ENCODE results near the gene NKD1. TPM values are rescaled to one million over a fixed set of nuclear protein-coding genes. Genes with fewer than 3 reads are reported as not detected.

Gene NKD1
- total RNA-seq, 1 donor from 2014 or later, result 1.9 TPM

DNA sequence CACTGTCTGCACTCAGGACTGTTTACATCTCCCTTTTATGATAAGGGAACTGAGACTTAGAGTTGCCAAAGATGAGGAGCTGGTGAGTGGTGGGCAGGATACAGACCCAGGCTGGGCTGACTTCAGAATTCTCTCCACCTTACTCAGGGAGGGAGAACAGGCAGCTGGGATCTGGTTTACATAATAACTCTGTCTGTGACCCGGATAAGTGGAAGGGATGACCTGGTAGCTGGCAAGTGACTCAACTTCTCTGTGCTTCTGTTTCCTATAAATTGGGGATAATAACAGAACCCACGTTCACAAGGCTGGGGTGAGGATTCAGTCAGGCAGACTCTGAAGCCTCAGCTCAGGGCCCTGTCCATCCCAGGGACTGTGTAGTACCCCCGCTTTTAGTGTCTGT, 130.3 kb downstream of the NKD1 start:
- no peak for ATAC-seq

DNA sequence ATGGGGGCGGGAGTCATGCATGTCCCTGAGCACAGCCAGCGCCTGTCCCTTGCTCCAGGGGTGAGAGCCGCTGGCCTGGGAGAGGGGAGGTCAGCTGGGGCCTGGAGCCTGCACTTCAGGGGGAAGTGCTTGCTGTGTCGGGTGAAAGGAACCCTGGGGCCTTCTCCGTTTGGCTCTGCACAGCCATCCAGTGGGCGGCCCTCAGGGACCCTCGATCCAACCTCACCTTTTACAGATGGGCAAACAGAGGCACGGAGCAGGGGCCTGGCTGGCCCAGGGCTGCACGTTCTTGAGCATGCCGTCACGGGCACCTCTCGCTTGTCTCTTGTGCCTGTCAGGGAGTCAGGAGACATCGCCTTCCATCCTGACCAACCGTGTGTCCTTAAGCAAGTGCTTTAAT, 131.1 kb downstream of the NKD1 start:
- ATAC-seq, result no peak

DNA sequence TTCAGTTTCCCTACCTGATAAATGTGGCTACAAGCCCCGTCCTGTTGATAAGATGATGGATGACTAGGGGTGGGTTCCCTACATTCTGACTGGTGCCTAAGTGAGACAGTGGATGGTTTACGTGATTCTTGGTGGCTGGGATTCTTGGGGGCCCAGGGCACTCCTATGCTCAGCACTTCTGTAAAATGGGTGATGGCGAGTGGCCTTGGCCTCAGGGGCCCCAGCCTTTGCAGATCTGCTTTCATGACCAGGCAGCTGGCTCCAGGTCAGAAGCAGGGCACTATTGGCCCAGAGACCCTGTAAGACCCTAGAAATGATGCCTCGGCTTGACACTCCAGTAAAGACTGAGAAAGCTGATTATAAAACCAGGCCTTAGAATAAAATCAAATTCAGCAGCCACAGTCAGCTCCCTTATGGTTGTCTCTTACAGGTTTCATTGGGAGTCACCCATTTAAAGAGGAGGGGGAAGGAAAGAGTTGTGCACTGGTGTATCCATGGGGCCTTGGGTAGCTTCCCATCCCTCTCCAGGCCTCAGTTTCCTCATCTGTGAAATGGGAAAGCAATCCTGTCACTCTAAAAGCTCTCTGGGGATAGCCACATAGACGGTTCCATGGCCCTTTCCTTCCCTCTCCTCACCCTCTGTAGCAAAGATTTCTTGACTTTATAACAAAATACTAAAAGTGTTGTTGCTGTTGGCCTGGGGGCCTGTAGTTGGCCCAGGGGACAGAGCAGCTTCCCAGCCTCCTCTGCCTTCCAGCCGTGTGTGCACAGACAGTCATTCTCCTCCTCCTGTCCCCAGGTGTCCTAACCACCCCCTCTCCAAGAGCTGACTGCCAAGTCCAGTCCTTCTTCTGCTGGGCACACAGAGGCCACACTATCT, 131.7 kb downstream of the NKD1 start:
- no peak for ATAC-seq

DNA sequence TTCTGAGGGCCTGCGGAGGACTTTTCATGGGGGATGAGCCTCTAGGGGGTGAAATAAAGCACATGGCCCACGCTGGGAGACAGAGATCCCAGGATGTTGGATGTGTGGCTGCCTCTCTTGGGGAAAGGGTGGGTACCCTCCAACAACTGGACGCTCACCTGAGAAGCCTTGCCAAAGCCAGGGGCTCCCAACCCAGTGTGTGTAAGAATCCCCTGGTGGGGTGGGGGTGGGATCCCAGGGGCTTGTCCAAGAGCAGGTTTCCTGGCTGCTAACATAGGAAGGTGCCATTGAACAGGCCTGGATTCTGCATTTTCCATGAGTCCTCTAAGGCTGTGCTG, 132.3 kb downstream of the NKD1 start:
- no peak for ATAC-seq

DNA sequence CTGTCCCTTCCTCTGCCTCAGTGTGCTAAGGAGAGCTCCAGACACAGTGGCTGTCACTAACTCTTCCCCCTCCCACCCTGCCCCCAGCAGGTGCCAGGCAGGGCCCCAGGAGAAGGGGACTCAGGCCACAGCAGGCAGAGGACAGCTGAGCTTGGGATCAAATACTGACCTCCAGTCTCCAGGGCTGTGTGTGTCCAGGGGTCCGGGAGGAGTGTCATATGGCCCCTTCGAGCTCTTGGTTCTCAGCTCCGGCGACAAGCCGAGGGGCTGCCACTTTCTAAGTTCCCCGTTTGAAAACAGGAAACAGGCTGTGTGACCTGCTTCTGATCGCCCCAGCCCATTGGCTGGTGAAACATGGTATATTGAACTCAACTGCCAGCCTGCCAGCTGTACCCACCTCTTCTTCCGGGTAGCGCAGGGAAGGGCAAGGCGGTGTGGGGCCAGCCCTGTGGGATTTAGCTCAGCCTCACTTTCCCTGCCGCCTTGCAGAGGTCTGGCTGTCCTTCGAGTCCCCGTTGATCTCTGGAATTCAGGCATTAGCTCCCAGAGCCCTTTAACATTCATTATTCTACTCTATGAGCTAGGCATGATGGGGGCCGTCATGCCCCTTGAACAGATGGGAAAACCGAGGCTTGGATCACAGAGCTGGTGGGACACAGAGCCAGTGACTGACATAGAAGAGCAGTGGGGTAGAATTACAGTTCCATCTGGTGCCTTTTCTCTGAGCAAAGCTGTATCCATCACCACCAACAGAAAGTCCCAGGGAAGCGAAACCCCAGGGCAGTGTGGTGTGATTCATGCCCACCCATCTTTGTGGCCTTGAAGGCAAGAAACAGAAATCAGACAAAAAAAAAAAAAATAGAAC, 133.1 kb downstream of the NKD1 start, which contains the start of gene SNX20:
TSS of gene SNX20 (minus strand) at position 292 of the 865 bp plus-strand sequence. CDS start 3,786 bp downstream, outside the sequence.
- ATAC-seq, result peak; percentile 17

DNA sequence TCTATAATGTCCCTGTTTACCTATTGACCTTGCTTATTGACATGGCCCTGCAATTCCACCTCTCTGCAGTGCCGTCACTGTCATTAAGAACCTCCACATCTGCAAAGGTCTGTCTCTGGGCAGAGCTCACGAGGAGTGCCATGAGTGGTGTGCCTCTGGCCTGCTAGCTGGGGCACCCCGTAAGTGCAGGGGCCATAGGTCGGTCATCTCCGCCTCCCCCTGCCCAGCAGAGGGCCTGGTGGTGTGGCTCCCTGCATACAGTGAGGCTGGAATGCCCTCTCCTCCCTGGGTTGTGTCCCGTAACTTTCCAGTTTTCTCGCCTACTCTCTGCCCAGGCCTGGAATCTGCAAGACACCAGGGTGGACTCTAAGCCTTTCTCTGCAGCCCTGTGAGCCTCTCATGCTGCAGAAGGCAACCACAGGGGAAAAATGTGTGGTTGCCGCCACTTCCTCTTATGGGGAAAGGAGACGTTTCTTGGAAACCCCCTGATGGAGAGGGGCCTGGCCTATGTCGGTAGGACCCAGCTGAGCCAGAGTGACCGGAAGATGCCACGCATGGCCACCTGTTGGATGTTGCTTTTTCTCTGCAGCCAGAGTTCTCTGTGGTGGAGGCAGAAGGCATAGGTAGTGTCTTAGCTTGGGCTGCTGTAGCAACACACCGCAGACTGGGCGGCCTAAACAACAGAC, 135.6 kb downstream of the NKD1 start:
- ATAC-seq, result peak; percentile 7

DNA sequence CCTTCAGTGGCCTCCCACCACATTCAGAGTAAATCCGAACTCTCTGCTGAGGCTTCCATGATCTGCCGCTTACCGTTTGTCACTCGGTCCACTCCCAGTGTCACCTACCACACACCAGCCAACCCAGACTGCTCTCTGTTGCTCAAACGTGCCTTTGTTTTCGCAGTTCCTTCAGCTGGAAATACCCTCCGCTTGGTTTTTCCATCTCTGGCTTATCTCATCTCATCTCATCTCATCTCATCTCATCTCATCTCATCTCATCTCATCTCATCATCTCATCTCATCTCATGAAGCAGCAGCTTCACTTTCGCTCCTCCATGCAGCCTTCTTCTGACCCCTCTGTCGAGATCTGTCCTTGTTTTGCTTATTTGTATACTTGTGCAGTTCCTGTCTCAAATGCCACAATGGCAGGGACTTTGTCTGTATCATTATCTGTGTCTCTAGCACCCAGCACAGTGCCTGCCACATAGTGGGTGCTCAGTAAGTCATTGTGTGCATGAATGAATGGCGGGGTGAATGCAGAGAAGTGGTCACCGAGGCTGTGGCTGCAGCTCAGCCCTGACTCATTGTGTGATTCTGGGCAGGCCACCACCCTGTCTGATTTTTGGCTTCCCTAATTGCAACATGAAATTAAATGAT, 136.7 kb downstream of the NKD1 start:
- ATAC-seq, result peak; percentile 47

DNA sequence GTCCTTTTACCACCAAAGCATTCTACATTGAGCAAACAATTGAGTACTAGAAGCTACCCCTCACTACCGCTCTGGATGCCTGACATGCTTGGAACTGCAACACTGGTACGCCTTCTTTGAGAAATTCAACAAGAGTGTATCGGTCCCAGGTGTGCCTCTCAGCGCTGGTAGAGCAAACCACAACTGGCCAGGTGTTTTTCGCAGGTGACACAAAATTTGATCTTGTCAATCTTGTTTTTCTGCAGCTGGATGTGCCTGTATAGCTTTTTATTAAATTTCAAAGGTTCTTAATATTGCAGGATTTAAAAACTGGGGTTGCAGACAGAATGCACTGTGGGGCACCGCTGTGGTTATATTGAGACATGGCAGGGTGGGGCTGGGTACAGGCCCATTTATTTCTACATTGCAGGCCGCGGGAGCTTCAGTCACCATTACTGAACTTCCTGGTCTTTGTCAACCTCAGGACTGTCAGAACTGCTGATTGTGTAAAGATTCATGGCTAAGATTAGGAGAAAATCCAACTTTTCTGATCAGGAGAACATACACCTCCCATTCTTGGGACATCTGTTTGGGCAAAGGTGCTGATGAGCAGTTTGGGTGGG, 137.4 kb downstream of the NKD1 start:
- peak; percentile 78 for ATAC-seq

DNA sequence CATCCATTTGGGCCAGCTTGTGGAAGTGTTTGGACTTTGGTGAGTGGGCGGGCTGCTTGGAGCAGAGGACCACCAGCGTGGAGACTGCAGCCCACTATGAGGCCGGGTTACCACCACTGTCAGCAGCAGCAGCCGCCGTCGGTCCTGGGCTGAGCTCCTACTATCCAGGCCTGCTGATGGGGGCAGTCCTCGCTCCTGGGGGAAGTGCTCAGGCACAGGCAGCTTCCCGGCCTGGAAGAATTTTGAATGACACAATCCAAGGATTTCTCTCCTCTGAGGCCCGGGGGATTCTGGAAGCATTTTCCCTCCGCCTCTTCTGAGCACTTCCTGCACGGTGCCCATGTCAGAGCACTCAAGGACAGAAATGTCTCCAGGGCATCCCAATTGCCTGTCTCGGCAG, 139.9 kb downstream of the NKD1 start:
- ATAC-seq, result no peak

DNA sequence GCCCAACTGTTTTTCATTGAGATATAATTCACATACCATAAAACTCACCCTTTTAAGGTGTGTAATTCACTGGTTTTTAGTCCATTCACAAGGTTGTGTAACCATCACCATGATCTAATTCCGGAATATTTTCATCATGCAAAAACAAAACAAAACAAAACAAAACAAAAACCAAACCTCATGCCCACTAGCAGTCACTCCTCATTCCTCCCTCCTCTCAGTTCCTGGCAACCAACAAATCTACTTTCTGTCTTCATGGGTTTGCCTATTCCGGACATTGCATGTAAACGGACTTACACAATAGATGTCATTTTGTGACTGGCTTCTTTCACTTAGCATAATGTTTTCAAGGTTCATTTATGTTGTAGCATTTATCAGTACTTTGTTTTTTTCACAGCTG, 140.7 kb downstream of the NKD1 start:
- no peak for ATAC-seq

DNA sequence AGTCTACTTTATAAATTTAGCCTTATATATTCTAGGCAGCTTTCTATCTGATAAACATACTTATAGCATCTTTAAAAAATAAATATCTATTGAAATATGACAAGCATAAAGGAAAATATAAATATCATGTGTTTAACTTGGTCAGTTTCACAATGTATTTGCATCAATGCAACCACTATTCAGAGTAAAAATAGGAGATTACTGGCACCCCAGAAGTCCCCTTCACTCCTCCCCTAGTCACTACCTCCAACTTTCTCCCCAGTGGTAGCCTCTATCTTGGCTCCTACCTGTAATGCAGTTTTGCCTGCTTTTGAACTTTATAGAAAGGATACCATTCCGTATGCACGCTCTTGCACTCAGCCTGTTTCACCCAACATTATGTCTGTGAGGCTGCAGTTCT, 142.0 kb downstream of the NKD1 start:
- ATAC-seq, result no peak

DNA sequence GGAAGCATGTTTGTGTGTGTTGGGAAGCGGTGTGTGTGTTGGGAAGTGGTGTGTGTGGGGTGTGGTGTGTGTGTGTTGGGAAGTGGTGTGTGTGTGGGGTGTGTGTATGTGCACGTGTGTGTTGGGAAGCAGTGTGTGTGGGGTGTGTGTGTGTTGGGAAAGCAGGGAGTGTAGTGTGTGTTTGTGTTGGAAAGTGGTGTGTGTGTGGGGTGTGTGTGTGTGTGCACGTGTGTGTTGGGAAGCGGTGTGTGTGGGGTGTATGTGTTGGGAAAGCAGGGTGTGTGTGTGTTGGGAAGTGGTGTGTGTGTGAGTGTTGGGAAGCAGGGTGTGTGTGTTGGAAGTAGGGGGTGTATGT, 144.4 kb downstream of the NKD1 start:
- no peak for ATAC-seq

DNA sequence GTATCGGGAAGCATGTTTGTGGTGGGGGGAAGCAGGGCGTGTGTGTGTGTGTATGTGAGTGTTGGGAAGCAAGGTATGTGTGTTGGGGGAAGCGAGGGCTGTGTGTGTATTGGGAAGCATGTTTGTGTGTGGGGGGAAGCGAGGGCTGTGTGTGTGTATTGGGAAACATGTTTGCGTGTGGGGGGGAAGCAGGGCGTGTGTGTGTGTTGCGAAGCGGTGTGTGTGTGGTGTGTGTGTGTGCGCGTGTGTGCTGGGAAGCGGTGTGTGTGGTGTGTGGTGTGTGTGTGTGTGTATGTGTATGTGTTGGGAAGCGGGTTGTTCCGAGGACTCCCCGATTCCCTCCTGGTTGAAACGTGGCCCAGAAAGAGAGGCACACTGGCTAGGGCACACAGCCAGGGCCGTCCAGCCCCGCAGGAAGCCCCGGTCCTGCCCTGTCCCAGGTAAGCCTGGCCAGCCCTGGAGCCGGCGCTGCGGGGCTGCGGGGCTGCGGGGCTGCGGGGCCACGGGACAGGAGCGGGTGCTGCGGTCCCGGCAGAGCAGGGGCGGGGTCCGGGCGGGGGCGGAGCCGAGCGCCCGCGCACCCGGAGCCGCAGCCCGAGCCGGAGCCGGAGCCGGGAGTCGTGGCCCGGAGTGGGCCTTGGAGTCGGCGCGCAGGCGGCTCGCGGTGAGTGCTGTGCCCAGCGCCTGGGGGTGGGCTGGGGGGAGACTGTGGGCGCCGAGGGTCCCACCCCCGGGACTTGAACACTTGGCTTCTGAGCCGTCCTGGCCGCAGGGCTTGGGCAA, 145.0 kb downstream of the NKD1 start, which contains the start of gene NOD2:
TSS of gene NOD2 (plus strand) at position 608 of the 783 bp plus-strand sequence. CDS start 5,890 bp downstream, outside the sequence.
- peak; percentile 40 for ATAC-seq

DNA sequence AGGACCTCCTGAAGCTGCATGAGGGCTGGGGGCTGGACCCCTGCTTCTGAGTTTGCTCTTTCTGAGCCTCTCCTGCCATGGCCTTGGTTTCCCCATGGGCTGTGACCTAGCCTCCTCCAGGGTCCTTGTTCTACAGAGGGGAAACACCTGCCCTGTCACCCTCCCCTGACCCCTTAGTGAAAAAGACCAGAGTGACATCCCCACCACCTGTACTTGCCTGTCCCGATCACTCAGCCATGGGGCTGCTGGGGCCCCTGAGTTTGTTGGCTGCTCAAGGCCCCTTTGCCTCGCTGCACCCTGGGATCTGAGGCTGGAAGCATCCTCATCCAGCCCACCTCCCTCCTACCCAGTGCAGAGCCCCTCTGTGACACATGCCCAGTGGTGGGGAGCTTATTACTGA, 146.0 kb downstream of the NKD1 start:
- ATAC-seq, result no peak

DNA sequence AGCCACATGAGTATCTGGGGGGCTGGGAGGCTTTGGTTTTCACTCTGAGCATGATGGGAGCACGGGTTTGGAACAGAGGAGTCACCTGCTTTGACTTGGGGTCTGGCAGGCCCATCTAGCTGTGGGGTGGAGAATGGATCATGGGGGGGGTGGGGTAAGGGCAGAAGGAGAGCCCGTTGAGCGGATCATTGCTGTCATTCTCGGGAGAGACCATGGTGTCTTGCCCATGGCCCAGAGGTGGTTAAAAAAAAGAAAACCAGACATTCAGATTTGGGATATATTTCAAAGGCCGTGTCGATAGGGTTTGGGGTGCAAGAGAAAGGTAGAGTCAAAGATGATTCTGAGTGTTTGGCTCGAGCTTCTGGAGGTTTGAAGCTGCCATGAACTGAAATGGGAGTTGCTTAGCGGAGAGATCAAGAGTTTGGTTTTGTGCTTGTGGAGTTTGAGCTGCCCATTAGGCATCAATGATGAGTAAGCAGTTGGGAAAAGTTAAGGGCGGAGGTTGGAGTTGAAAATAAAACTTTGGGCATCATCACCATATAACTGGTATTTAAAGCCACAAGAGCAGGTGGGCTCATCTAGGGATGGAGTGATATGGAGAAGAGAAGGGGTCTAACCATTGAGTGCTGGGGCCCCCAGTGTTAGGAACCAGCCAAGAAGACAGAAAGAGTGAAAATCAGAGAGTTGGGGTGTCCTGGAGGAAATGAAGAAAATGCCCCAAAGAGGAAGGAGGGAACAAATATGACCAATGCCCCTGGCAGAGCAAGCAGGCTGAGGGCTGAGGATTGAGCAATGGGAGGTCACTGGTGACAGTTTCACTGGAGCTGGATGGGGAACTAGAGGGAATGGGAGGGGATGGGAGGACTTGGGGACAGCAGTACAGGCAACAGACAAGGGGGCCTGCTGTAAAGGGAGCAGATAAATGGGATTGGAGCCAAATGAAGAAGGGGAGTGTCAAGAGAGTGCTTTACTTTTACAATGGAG, 147.1 kb downstream of the NKD1 start:
- no peak for ATAC-seq

DNA sequence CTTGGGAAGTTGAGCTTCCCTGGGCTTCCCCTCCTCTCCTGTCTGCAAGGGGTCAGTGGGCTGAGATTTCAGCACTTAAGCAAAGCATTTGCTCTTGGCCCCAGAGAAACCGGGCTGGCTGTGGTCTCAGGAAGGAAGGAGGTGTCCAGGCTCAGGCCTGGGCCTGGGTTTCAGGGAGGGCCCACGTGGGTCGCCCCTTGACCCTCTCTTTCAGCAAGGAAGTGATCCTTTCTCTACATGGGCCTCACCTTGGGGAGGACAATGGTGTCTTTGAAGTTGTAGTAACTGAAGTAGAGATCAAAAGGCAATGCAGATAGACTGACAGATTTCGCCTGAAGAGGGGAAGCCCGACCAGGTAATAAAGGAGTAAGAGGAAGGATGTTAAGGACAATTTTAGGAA, 147.9 kb downstream of the NKD1 start:
- ATAC-seq, result no peak

DNA sequence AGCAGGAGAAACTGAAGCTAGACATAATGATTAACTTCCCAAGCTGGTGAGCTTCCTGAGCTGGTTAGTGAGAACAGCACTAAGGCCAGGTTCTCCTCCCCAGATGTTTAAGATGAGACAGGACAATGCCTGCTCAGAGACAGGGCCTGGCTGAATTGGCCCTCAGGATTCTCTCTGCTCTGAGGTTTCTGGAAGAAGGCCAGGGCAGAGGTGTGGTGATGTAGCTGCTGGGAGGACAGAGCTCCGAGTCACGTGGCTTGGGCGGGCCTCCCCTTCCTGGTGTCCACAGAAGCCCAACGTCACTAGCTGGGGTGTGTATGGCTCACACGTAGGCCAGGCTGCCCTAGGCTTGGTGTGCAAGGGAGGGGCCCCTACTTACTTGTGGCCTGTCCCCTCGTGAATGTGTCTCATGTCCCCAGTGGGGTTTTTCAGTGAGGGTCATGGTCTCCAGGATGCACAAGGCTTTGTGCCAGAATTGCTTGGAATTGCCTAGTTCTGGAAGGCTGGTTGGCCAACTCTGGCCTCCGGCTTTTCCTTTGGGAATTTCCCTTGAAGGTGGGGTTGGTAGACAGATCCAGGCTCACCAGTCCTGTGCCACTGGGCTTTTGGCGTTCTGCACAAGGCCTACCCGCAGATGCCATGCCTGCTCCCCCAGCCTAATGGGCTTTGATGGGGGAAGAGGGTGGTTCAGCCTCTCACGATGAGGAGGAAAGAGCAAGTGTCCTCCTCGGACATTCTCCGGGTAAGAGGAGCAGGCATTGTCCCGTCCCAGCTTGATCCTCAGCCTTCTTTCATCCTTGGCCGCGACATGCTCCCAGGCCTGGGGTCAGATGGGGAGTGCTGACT, 148.6 kb downstream of the NKD1 start:
- ATAC-seq, result peak; percentile 90

DNA sequence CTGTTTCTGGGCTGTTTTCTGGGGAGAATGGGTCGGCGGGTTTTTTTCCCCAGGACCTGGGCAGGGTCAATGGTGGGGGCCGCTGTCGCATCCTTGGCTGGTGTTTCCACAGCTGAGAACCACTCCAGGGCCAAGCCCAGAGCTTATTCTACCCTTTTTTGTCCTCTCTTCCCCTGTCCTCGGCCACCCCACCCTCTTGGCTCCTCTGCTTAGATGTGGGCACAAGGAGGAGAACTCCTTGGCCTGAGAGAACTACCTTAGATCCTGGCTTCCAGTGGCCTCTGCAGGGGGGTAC, 149.2 kb downstream of the NKD1 start:
- ATAC-seq, result no peak
